HEK293 (cell line): Measurements from ENCODE around the gene TACC2.

Experiments used
- CTCF ChIA-PET: fragments of 350-600 bp; formaldehyde crosslinking; extraction: SDS; loops from one replicate; lab custom pipeline; 2021; ENCODE audit warnings: antibody characterized with exemption; lab: Yijun Ruan, JAX
- POLR2A ChIA-PET: fragments of 300-600 bp; formaldehyde crosslinking; extraction: SDS; loops from one replicate; lab custom pipeline; 2020; ENCODE audit warnings: antibody characterized with exemption, inconsistent platforms; lab: Yijun Ruan, JAX
- H3K27ac ChIP-seq: fragments of 200-500 bp; sonication (Bioruptor generic); 2 replicates; pipeline ENCODE4 v1.5.1; 2014; ENCODE audit warnings: low read depth, low read length, control low read depth, inconsistent platforms; ENCODE audit errors: extremely low read depth
- H3K36me3 ChIP-seq, 2 experiments: fragments of 200-500 bp in 1 of 2; sonication (Bioruptor generic) in 1 of 2; 1 replicate in 1 of 2; 2 replicates in 1 of 2; pipeline ENCODE4 v1.5.1; 2014 to 2017; ENCODE audit warnings: inconsistent platforms in 2 of 2, low read length in 2 of 2; ENCODE audit not compliant: control insufficient read depth in 2 of 2, insufficient read depth in 1 of 2
- H3K4me1 ChIP-seq: fragments of 200-500 bp; sonication (Bioruptor generic); 2 replicates; pipeline ENCODE4 v1.5.1; 2014; ENCODE audit warnings: mild to moderate bottlenecking, low read length, inconsistent platforms; ENCODE audit not compliant: control insufficient read depth, insufficient read depth
- H3K4me3 ChIP-seq: 2 replicates; pipeline ENCODE4 v1.5.1; 2011; ENCODE audit warnings: low read depth, mild to moderate bottlenecking, control low read depth, low read length, moderate library complexity
- H3K9me3 ChIP-seq: fragments of 200-500 bp; sonication (Bioruptor generic); 2 replicates; pipeline ENCODE4 v1.5.1; 2014; ENCODE audit warnings: low read depth, low read length, inconsistent platforms; ENCODE audit not compliant: control insufficient read depth, insufficient read depth
- BCL11B ChIP-seq: fragments of 450-650 bp; formaldehyde crosslinking; IDR thresholded peaks from 2 replicates; pipeline ENCODE4 v1.5.1; 2016; ENCODE audit warnings: low read depth, missing biosample characterization, missing genetic modification characterization
- CTCF ChIP-seq: fragments of 450-650 bp; formaldehyde crosslinking; IDR thresholded peaks from 2 replicates; pipeline ENCODE4 v1.5.1; 2016; ENCODE audit warnings: missing biosample characterization, missing genetic modification characterization
- GLIS1 ChIP-seq: fragments of 450-650 bp; formaldehyde crosslinking; IDR thresholded peaks from 2 replicates; pipeline ENCODE4 v1.5.1; 2016; ENCODE audit warnings: missing biosample characterization, missing genetic modification characterization
- HIC1 ChIP-seq: fragments of 450-650 bp; formaldehyde crosslinking; IDR thresholded peaks from 2 replicates; pipeline ENCODE4 v1.5.1; 2016; ENCODE audit warnings: missing biosample characterization, missing genetic modification characterization
- OSR2 ChIP-seq: fragments of 450-650 bp; formaldehyde crosslinking; IDR thresholded peaks from 2 replicates; pipeline ENCODE4 v1.5.1; 2016; ENCODE audit warnings: missing biosample characterization, missing genetic modification characterization
- SETDB1 ChIP-seq: IDR thresholded peaks from one replicate; pipeline ENCODE4 v1.6.1; 2017; ENCODE audit warnings: mild to moderate bottlenecking, low read length, moderate library complexity, mixed read lengths; ENCODE audit not compliant: insufficient read length
- YY2 ChIP-seq: fragments of 450-650 bp; formaldehyde crosslinking; IDR thresholded peaks from 2 replicates; pipeline ENCODE4 v1.5.1; 2016; ENCODE audit warnings: missing biosample characterization, missing genetic modification characterization
- ZBTB44 ChIP-seq: fragments of 450-650 bp; IDR thresholded peaks from 2 replicates; pipeline ENCODE4 v1.5.1; 2018; ENCODE audit warnings: missing biosample characterization, mild to moderate bottlenecking, missing genetic modification characterization
- ZBTB8A ChIP-seq: fragments of 450-650 bp; formaldehyde crosslinking; IDR thresholded peaks from 2 replicates; pipeline ENCODE4 v1.5.1; 2016; ENCODE audit warnings: missing biosample characterization, missing genetic modification characterization
- ZNF114 ChIP-seq: fragments of 450-650 bp; formaldehyde crosslinking; IDR thresholded peaks from 2 replicates; pipeline ENCODE4 v1.5.0; 2017; ENCODE audit warnings: missing biosample characterization, missing genetic modification characterization
- ZNF148 ChIP-seq: fragments of 450-650 bp; formaldehyde crosslinking; IDR thresholded peaks from 2 replicates; pipeline ENCODE4 v1.5.0; 2017; ENCODE audit warnings: missing biosample characterization, missing genetic modification characterization, borderline replicate concordance
- ZNF23 ChIP-seq: fragments of 450-650 bp; formaldehyde crosslinking; IDR thresholded peaks from 2 replicates; pipeline ENCODE4 v1.5.1; 2016; ENCODE audit warnings: missing biosample characterization, missing genetic modification characterization, borderline replicate concordance
- ZNF37A ChIP-seq: fragments of 450-650 bp; IDR thresholded peaks from 2 replicates; pipeline ENCODE4 v1.5.1; 2018; ENCODE audit warnings: missing biosample characterization, missing genetic modification characterization
- ZNF488 ChIP-seq: fragments of 450-650 bp; formaldehyde crosslinking; IDR thresholded peaks from 2 replicates; pipeline ENCODE4 v1.5.1; 2016; ENCODE audit warnings: missing biosample characterization, missing genetic modification characterization
- ZNF600 ChIP-seq: fragments of 450-650 bp; formaldehyde crosslinking; IDR thresholded peaks from 2 replicates; pipeline ENCODE4 v1.5.1; 2016; ENCODE audit warnings: missing biosample characterization, missing genetic modification characterization
- ZNF623 ChIP-seq: fragments of 450-650 bp; formaldehyde crosslinking; IDR thresholded peaks from 2 replicates; pipeline ENCODE4 v1.5.1; 2016; ENCODE audit warnings: missing biosample characterization, missing genetic modification characterization
- ZNF639 ChIP-seq: fragments of 450-650 bp; formaldehyde crosslinking; IDR thresholded peaks from 2 replicates; pipeline ENCODE4 v1.5.1; 2016; ENCODE audit warnings: missing biosample characterization, missing genetic modification characterization
- ZSCAN18 ChIP-seq: fragments of 450-650 bp; formaldehyde crosslinking; IDR thresholded peaks from 2 replicates; pipeline ENCODE4 v1.5.1; 2016; ENCODE audit warnings: missing biosample characterization, missing genetic modification characterization

Gene TACC2

GRCh38 chr10:122089311-122090017 is 100.5 kb downstream of the TACC2 start:
- no peak overlapping the region for H3K4me3 ChIP-seq
- no peaks in the 10 kb centered on the region for H3K9me3 ChIP-seq
- POLR2A ChIA-PET: no interaction called here
- H3K27ac ChIP-seq: no peak overlapping the region
- CTCF ChIA-PET: interaction anchor here (1.0 to 1.7 kb wide), 2 partner anchors 35 to 40 kb away, joined by 5 read pairs; no protein-coding TSS in a partner anchor
- no peaks in the 10 kb centered on the region for H3K36me3 ChIP-seq
- H3K4me1 ChIP-seq: no peaks in the 10 kb centered on the region; the same call in 1 of the 2 replicates
- TF ChIP-seq ZNF488 (tag by site-specific recombination) (no peak), CTCF (tag by site-specific recombination) (0 out of 2 replicates have a peak, but pooled peaks have one; percentile 28)

GRCh38 chr10:122091722-122092121 is 102.8 kb downstream of the TACC2 start:
- H3K9me3 ChIP-seq: no peaks in the 10 kb centered on the region
- no peaks in the 10 kb centered on the region for H3K36me3 ChIP-seq
- CTCF ChIA-PET: no interaction called here
- H3K4me3 ChIP-seq: no peak overlapping the region
- H3K4me1 ChIP-seq: no peaks in the 10 kb centered on the region; the same call in 1 of the 2 replicates
- POLR2A ChIA-PET: no interaction called here
- TF ChIP-seq HIC1 (tag by site-specific recombination): no peak
- no peak for TF ChIP-seq BCL11B
- no peak for TF ChIP-seq ZSCAN18 (tag by site-specific recombination)
- TF ChIP-seq YY2: no peak
- no peak for TF ChIP-seq ZNF148 (tag by site-specific recombination)
- no peak for TF ChIP-seq ZNF37A
- TF ChIP-seq OSR2 (tag by site-specific recombination): no peak
- no peak for TF ChIP-seq ZBTB44
- TF ChIP-seq SETDB1: no peak
- no peak for TF ChIP-seq ZNF600
- no peak for TF ChIP-seq ZNF114 (tag by site-specific recombination)
- TF ChIP-seq ZBTB8A (tag by site-specific recombination): no peak
- TF ChIP-seq ZNF23 (tag by site-specific recombination): no peak
- TF ChIP-seq ZNF623 (tag by site-specific recombination): no peak
- TF ChIP-seq ZNF639 (tag by site-specific recombination): no peak
- TF ChIP-seq GLIS1 (tag by site-specific recombination): no peak
- H3K27ac ChIP-seq: no peak overlapping the region
